Erythroblast (primary cell): Measurements from ENCODE around the gene ITGA2.

Source experiments
- GATA1 ChIP-seq: IDR thresholded peaks from 2 replicates; pipeline ENCODE4 v1.6.1; 2011; ENCODE audit warnings: low read depth, mild to moderate bottlenecking, control low read depth, low read length, moderate library complexity
- POLR2A ChIP-seq: IDR thresholded peaks from 2 replicates; pipeline ENCODE4 v1.6.1; 2011; ENCODE audit warnings: mild to moderate bottlenecking, low read length

DNA sequence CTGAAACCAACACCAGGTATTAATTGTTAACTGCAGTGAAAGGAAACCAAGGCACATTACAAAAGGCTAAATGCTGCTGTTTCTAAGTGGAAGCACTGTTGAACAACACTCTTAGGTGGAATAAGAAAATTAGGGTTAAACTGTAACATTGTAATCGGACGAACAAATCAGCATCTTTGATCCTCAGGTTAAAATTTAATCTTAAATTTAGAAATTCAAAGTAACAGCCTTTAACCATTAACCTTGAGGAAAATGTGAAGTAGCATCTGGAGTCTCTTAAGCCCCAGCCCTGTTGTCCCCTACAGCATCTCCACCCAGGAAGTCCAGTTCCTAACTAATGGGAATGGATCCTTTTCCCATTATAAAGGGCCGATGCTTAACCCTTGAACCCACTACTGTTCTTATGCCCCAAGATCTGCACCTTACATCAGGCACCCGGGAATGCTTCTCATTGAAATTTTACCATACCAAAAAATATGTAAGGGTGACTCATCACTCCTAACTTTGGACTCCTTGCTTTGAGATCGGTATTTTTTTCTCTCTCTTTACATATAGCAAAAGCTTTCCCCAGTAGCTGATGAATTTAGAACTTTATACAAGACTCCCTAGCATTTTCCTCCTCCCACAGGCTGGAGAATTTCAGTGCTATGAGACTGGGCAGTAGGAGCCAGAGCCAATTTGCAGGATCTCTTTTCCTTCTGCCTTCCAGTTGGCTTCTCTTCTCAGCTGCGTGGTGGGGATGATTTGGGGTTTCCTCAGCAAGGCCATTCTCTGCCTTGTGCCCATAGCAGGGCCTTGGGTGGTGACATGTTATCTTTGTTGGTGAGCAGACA is 32.0 kb upstream of the ITGA2 start:
- no peak for TF ChIP-seq POLR2A
- no peak for TF ChIP-seq GATA1
